ENCODE measurements around the gene NUMBL.
A peak's percentile ranks its signal among the peaks of the same experiment; 100 is the strongest.

NUMBL gene

GRCh38 chr19:40691421-40692211 is 1.2 kb upstream of the NUMBL start:
- DNase-seq, result peak in 9 of 56 donors; percentile 16 to 51 (median 40)

- peak in 55 of 56 donors; percentile 57 to 97 (median 88) for DNase-seq
These were observed 406 bp upstream of the NUMBL start for GRCh38 chr19:40690693-40691420.

- DNase-seq, result peak in 9 of 56 donors; percentile 13 to 32 (median 21)
These were observed 957 bp downstream of the NUMBL start for GRCh38 chr19:40689339-40690049.

- peak in 3 of 56 donors; percentile 12 to 35 (median 18) for DNase-seq
These were observed 1.5 kb downstream of the NUMBL start for GRCh38 chr19:40688987-40689338.

GRCh38 chr19:40688309-40688708 is 2.1 kb downstream of the NUMBL start:
- DNase-seq, result no peak

GRCh38 chr19:40687525-40688016 is 2.9 kb downstream of the NUMBL start:
- peak in 5 of 56 donors; percentile 12 to 57 (median 18) for DNase-seq

- no peak for DNase-seq
These were observed 3.4 kb downstream of the NUMBL start for GRCh38 chr19:40686882-40687524.

GRCh38 chr19:40685563-40685962 is 4.9 kb downstream of the NUMBL start:
- DNase-seq, result no peak

GRCh38 chr19:40685016-40685526 is 5.4 kb downstream of the NUMBL start:
- DNase-seq, result no peak

- no peak for DNase-seq
These were observed 6.2 kb downstream of the NUMBL start for GRCh38 chr19:40684280-40684679.

- DNase-seq, result no peak
These were observed 7.0 kb downstream of the NUMBL start for GRCh38 chr19:40683437-40683836.

GRCh38 chr19:40682431-40682964 is 8.0 kb downstream of the NUMBL start:
- peak in 4 of 56 donors; percentile 1 to 20 (median 12) for DNase-seq

- DNase-seq, result no peak
These were observed 9.4 kb downstream of the NUMBL start for GRCh38 chr19:40681039-40681438.

GRCh38 chr19:40677156-40677555 is 13.3 kb downstream of the NUMBL start:
- no peak for DNase-seq

- DNase-seq, result no peak
These were observed 16.2 kb downstream of the NUMBL start for GRCh38 chr19:40674291-40674690.

- DNase-seq, result no peak
These were observed 17.1 kb downstream of the NUMBL start for GRCh38 chr19:40673397-40673796.

GRCh38 chr19:40672573-40673299 is 17.7 kb downstream of the NUMBL start:
- no peak for DNase-seq

GRCh38 chr19:40672038-40672437 is 18.4 kb downstream of the NUMBL start:
- DNase-seq, result no peak

GRCh38 chr19:40671404-40671803 is 19.0 kb downstream of the NUMBL start:
- peak in 24 of 56 donors; percentile 6 to 65 (median 42) for DNase-seq

GRCh38 chr19:40668991-40669614 is 21.3 kb downstream of the NUMBL start:
- DNase-seq, result no peak
